IMR-90 (cell line): ENCODE measurements around the gene OGT. TPM values are rescaled to one million over a fixed set of nuclear protein-coding genes. Genes with fewer than 3 reads are reported as not detected.

Experiments
- microRNA-seq, 2 experiments: library from miRNA; stranded (forward) in 1 of 2; unstranded in 1 of 2; fragments of 10-50 nt in 1 of 2; fragments of <30 nt in 1 of 2; gene quantifications in 1 of 2; microRNA quantifications in 1 of 2; one replicate each; pipeline versions ENCODE3 to v1.1.0; 2013 to 2020; ENCODE audit not compliant: insufficient read depth in 1 of 2, insufficient read length in 1 of 2, unreplicated experiment in 1 of 2
- polyA plus RNA-seq, 3 experiments: library from polyadenylated mRNA; depleted of rRNA; stranded (reverse); fragments of >200 nt; gene quantifications; 2 replicates each; pipeline ENCODE4 v1.2.3, GENCODE V29; 2012; ENCODE audit warnings: low replicate concordance in 1 of 3
- small RNA-seq, 5 experiments: library from RNA; depleted of rRNA; stranded (forward); fragments of <200 nt; gene quantifications; one replicate each; pipeline ENCODE3, GENCODE V24; 2012
- total RNA-seq: library from RNA; depleted of rRNA; stranded (reverse); fragments of >200 nt; gene quantifications from 2 replicates; pipeline ENCODE4 v1.2.3, GENCODE V29; 2012; rRNA removed

The OGT gene
- total and polyA plus RNA-seq, 2 of the 4 experiments (the other 2 are of a cell fraction), result 80.7 to 113 TPM

Small RNA genes lying within 50 kb of the gene (microRNA-seq; reads per million reads assigned to microRNA genes)
- gene RF00019 (ENCODE audit: insufficient read depth, insufficient read length), result not detected

Small RNA genes lying within 50 kb of the gene (small RNA-seq; reads per million reads assigned to genes)
- gene RF00019, result 0 reads per million in 5 experiments

Other genes with a start within 250 kb of the OGT start
- gene NONO, start 249.5 kb upstream of the OGT start, total RNA-seq, result 444 and 609 TPM in 2 replicates
- 199 and 308 TPM in 2 replicates for gene NONO, start 249.5 kb upstream of the OGT start, polyA plus RNA-seq (2012; rRNA removed)
- 1.7 and 3.0 TPM in 2 replicates for gene ITGB1BP2, start 231.4 kb upstream of the OGT start, total RNA-seq
- gene ITGB1BP2, start 231.4 kb upstream of the OGT start, polyA plus RNA-seq (2012; rRNA removed), result 3.0 and 3.5 TPM in 2 replicates
- gene TAF1, start 166.7 kb upstream of the OGT start, total RNA-seq, result 25.5 and 36.1 TPM in 2 replicates
- 11.6 and 15.7 TPM in 2 replicates for gene TAF1, start 166.7 kb upstream of the OGT start, polyA plus RNA-seq (2012; rRNA removed)
- 0.83 and 0.90 TPM in 2 replicates for gene GCNA, start 45.3 kb downstream of the OGT start, total RNA-seq
- 0.75 and 1.3 TPM in 2 replicates for gene GCNA, start 45.3 kb downstream of the OGT start, polyA plus RNA-seq (2012; rRNA removed)
- gene CXCR3, start 85.4 kb downstream of the OGT start, total RNA-seq, result not detected in 2 replicates
- gene CXCR3, start 85.4 kb downstream of the OGT start, polyA plus RNA-seq (2012; rRNA removed), result not detected in 2 replicates
- gene CXorf49, start 185.2 kb downstream of the OGT start, total RNA-seq, result not detected in 2 replicates
- gene CXorf49, start 185.2 kb downstream of the OGT start, polyA plus RNA-seq (2012; rRNA removed), result not detected in 2 replicates
- gene CXorf49B, start 230.2 kb downstream of the OGT start, total RNA-seq, result not detected in 2 replicates
- gene CXorf49B, start 230.2 kb downstream of the OGT start, polyA plus RNA-seq (2012; rRNA removed), result not detected in 2 replicates